H1 (cell line): ENCODE results near the gene HOOK1. TPM values are rescaled to one million over a fixed set of nuclear protein-coding genes. Genes with fewer than 3 reads are reported as not detected.

ENCODE experiments used
- CTCF ChIA-PET: fragments of 300-600 bp; sonication (Branson Sonifier 250); formaldehyde crosslinking; loops from one replicate; lab custom pipeline; 2021; ENCODE audit not compliant: partially characterized antibody; lab: Charles Lee
- POLR2A ChIA-PET: fragments of 300-600 bp; sonication (Branson Sonifier 250); formaldehyde crosslinking; loops from one replicate; lab custom pipeline; 2021; ENCODE audit warnings: inconsistent platforms; ENCODE audit not compliant: partially characterized antibody; lab: Charles Lee
- DNase-seq, 2 experiments: peaks; one replicate each; pipeline versions ENCODE4 v3.0.0 to v3.0.0-alpha.2; 2010 to 2022; ENCODE audit warnings: low spot score in 2 of 2, low read depth in 1 of 2, mixed read lengths in 1 of 2
- FAIRE-seq: peaks from 2 replicates; lab custom pipeline; 2011; peaks lifted over from hg19 to GRCh38; lab: Jason Lieb, UNC
- H2AFZ ChIP-seq: 2 replicates; pipeline ENCODE4 v1.8.1; 2012; ENCODE audit warnings: low read length, inconsistent platforms
- H2AK5ac ChIP-seq: 2 replicates; pipeline ENCODE4 v1.6.1; 2013; ENCODE audit warnings: low read depth, low read length
- H2BK120ac ChIP-seq: replicated peaks from 2 replicates; pipeline ENCODE3; 2013; ENCODE audit warnings: low read depth, low read length, inconsistent platforms
- H2BK12ac ChIP-seq: 2 replicates; pipeline ENCODE4 v1.6.1; 2013; ENCODE audit warnings: low read depth, low read length
- H2BK15ac ChIP-seq: 2 replicates; pipeline ENCODE4 v1.6.1; 2013; ENCODE audit warnings: low read length
- H2BK20ac ChIP-seq: 2 replicates; pipeline ENCODE4 v1.6.1; 2013; ENCODE audit warnings: low read length
- H2BK5ac ChIP-seq: 2 replicates; pipeline ENCODE4 v1.6.1; 2013; ENCODE audit warnings: low read depth, low read length
- H3K14ac ChIP-seq: 2 replicates; pipeline ENCODE4 v1.6.1; 2013; ENCODE audit warnings: inconsistent platforms; ENCODE audit not compliant: insufficient read length
- H3K18ac ChIP-seq: 2 replicates; pipeline ENCODE4 v1.6.1; 2013; ENCODE audit warnings: low read length; ENCODE audit errors: extremely low read depth
- H3K23ac ChIP-seq: 2 replicates; pipeline ENCODE4 v1.6.1; 2013; ENCODE audit warnings: inconsistent platforms; ENCODE audit not compliant: insufficient read length
- H3K23me2 ChIP-seq: 2 replicates; pipeline ENCODE4 v1.6.1; 2013; ENCODE audit warnings: low read depth, low read length
- H3K27ac ChIP-seq: 2 replicates; pipeline ENCODE4 v1.6.1; 2011; ENCODE audit warnings: low read depth, low read length, inconsistent platforms
- H3K27me3 ChIP-seq, 4 experiments: replicated peaks in 1 of 4; 1 replicate in 1 of 4; 2 replicates in 3 of 4; pipeline versions ENCODE4 v1.6.1 to v1.8.1; 2011 to 2013; ENCODE audit warnings: low read length in 3 of 4, mild to moderate bottlenecking in 3 of 4, inconsistent platforms in 2 of 4, mixed read lengths in 2 of 4, moderate library complexity in 1 of 4; ENCODE audit not compliant: control insufficient read depth in 3 of 4, insufficient read depth in 3 of 4; ENCODE audit errors: extremely low read depth in 1 of 4
- H3K36me3 ChIP-seq, 4 experiments: 2 replicates each; pipeline versions ENCODE4 v1.6.1 to v1.8.1; 2011 to 2013; ENCODE audit warnings: mild to moderate bottlenecking in 4 of 4, low read length in 3 of 4, moderate library complexity in 2 of 4, control low read depth in 1 of 4, inconsistent platforms in 1 of 4; ENCODE audit not compliant: insufficient read depth in 4 of 4, control insufficient read depth in 2 of 4
- H3K4ac ChIP-seq: replicated peaks from 2 replicates; pipeline ENCODE3; 2013; ENCODE audit warnings: low read length, low read depth, mixed read lengths, inconsistent platforms; ENCODE audit not compliant: insufficient read length
- H3K4me1 ChIP-seq, 4 experiments: replicated peaks in 1 of 4; 1 replicate in 1 of 4; 2 replicates in 3 of 4; pipeline versions ENCODE4 v1.6.1 to v1.8.1; 2011 to 2013; ENCODE audit warnings: low read length in 3 of 4, inconsistent platforms in 2 of 4, mixed read lengths in 1 of 4; ENCODE audit not compliant: insufficient read depth in 4 of 4, control insufficient read depth in 3 of 4
- H3K4me2 ChIP-seq, 2 experiments: 2 replicates each; pipeline versions ENCODE4 v1.6.1 to v1.8.1; 2011 to 2013; ENCODE audit warnings: low read depth in 2 of 2, low read length in 2 of 2, control low read depth in 1 of 2, inconsistent platforms in 1 of 2, mild to moderate bottlenecking in 1 of 2; ENCODE audit not compliant: insufficient read depth in 1 of 2
- H3K4me3 ChIP-seq, 4 experiments: fragments of 200-600, 300-600 bp in 1 of 4; sonication (generic), shearing (Covaris generic), sonication (Bioruptor Twin) in 1 of 4; 2 replicates each; pipeline versions ENCODE4 v1.5.1 to v1.8.1; 2011 to 2016; ENCODE audit warnings: low read length in 4 of 4, low read depth in 3 of 4, control low read depth in 2 of 4, inconsistent platforms in 2 of 4, mild to moderate bottlenecking in 2 of 4, mixed read lengths in 1 of 4, moderate library complexity in 1 of 4; ENCODE audit not compliant: insufficient read depth in 2 of 4; ENCODE audit errors: extremely low read depth in 1 of 4
- H3K56ac ChIP-seq: replicated peaks from 2 replicates; pipeline ENCODE3; 2013; ENCODE audit warnings: low read depth, mild to moderate bottlenecking, mixed read lengths, low read length, inconsistent platforms; ENCODE audit not compliant: insufficient read length
- H3K79me1 ChIP-seq: 2 replicates; pipeline ENCODE4 v1.6.1; 2013; ENCODE audit warnings: low read depth, low read length, control low read depth
- H3K79me2 ChIP-seq, 2 experiments: 2 replicates each; pipeline versions ENCODE4 v1.6.1 to v1.8.1; 2012 to 2013; ENCODE audit warnings: low read length in 2 of 2, mild to moderate bottlenecking in 2 of 2, inconsistent platforms in 1 of 2; ENCODE audit not compliant: insufficient read depth in 2 of 2, control insufficient read depth in 1 of 2
- H3K9ac ChIP-seq, 4 experiments: replicated peaks in 1 of 4; 1 replicate in 1 of 4; 2 replicates in 3 of 4; pipeline versions ENCODE4 v1.6.1 to v1.8.1; 2011 to 2013; ENCODE audit warnings: low read depth in 3 of 4, low read length in 3 of 4, control low read depth in 2 of 4, mild to moderate bottlenecking in 2 of 4, moderate library complexity in 2 of 4, inconsistent platforms in 1 of 4; ENCODE audit errors: extremely low read depth in 1 of 4
- H3K9me3 ChIP-seq, 2 experiments: 2 replicates each; pipeline versions ENCODE4 v1.6.1 to v1.8.1; 2012 to 2013; ENCODE audit warnings: mild to moderate bottlenecking in 2 of 2, moderate library complexity in 2 of 2, control low read depth in 1 of 2, inconsistent platforms in 1 of 2, low read depth in 1 of 2, low read length in 1 of 2, mixed read lengths in 1 of 2; ENCODE audit not compliant: insufficient read depth in 2 of 2
- H4K20me1 ChIP-seq, 2 experiments: replicated peaks in 1 of 2; 2 replicates each; pipeline versions ENCODE3 to v1.8.1; 2011 to 2013; ENCODE audit warnings: inconsistent platforms in 2 of 2, low read length in 2 of 2, mild to moderate bottlenecking in 1 of 2; ENCODE audit not compliant: insufficient read depth in 2 of 2, control insufficient read depth in 1 of 2
- H4K5ac ChIP-seq: 2 replicates; pipeline ENCODE4 v1.6.1; 2013; ENCODE audit warnings: low read length, low read depth, mixed read lengths, inconsistent platforms; ENCODE audit not compliant: insufficient read length
- H4K8ac ChIP-seq: 2 replicates; pipeline ENCODE4 v1.8.0; 2013; ENCODE audit warnings: mild to moderate bottlenecking, moderate library complexity, low read length, inconsistent platforms; ENCODE audit not compliant: insufficient read depth; ENCODE audit errors: extremely low read depth
- H4K91ac ChIP-seq: replicated peaks from 2 replicates; pipeline ENCODE3; 2013; ENCODE audit warnings: low read length, mixed read lengths, inconsistent platforms; ENCODE audit not compliant: insufficient read length
- FOSL1 ChIP-seq: IDR thresholded peaks from 2 replicates; pipeline ENCODE4 v1.6.1; 2011; ENCODE audit warnings: mild to moderate bottlenecking, low read depth, low read length, moderate library complexity; ENCODE audit not compliant: insufficient read depth
- PHF8 ChIP-seq: fragments of 200-600 bp; sonication (generic); conservative IDR thresholded peaks from 2 replicates; pipeline ENCODE4 v1.7.1; 2012; ENCODE audit warnings: low read depth, mild to moderate bottlenecking, inconsistent platforms, low read length, moderate library complexity
- RBBP5 ChIP-seq: IDR thresholded peaks from 2 replicates; pipeline ENCODE4 v1.7.1; 2012; ENCODE audit warnings: low read depth, mild to moderate bottlenecking, inconsistent platforms, low read length, moderate library complexity, borderline replicate concordance
- SUZ12 ChIP-seq: fragments of 200-600 bp; sonication (generic); IDR thresholded peaks from 2 replicates; pipeline ENCODE4 v1.6.1; 2012; ENCODE audit warnings: mild to moderate bottlenecking, inconsistent platforms, low read length, moderate library complexity, mixed read lengths
- WGBS, 2 experiments: shearing (Covaris generic) in 1 of 2; methylation state at CpG; one replicate each; pipeline versions ENCODE4 v1.1.6 to v1.1.7; 2013 to 2015; ENCODE audit warnings: low lambda C conversion rate in 2 of 2, mixed read lengths in 2 of 2, inconsistent platforms in 1 of 2, low coverage in 1 of 2, missing lambda C conversion rate in 1 of 2; ENCODE audit not compliant: insufficient replicate concordance in 2 of 2, insufficient coverage in 1 of 2, insufficient read length in 1 of 2; ENCODE audit errors: extremely low coverage in 1 of 2, missing lambda C conversion rate in 1 of 2; 5-methylcytosine and 5-hydroxymethylcytosine counted together
- polyA plus RNA-seq, 7 experiments: library from polyadenylated mRNA; depleted of rRNA in 3 of 7; stranded (reverse) in 5 of 7; unstranded in 2 of 7; fragments of >200 nt in 5 of 7; fragments of 200-250 nt in 2 of 7; gene quantifications; 1 replicate in 5 of 7; 2 replicates in 1 of 7; 4 replicates in 1 of 7; pipeline versions ENCODE4 v1.2.1 to v1.2.3, GENCODE V29; 2011 to 2013; ENCODE audit warnings: missing spikeins in 2 of 7, mixed read lengths in 2 of 7
- total RNA-seq: library from RNA; stranded (reverse); fragmentation: NEBNext Ultra II Directional; extraction: Animal tissue kit (Norgen Biotek cat#: 25700); gene quantifications from 2 replicates; pipeline ENCODE4 v1.2.1, GENCODE V29; 2021
- TF ChIP-seq, protein P1 (sequence below), 3 experiments: IDR thresholded peaks; 1 replicate in 2 of 3; 2 replicates in 1 of 3; pipeline versions ENCODE4 v1.5.1 to v1.6.1; 2011; ENCODE audit warnings: low read length in 3 of 3, mild to moderate bottlenecking in 3 of 3, inconsistent platforms in 2 of 3, low read depth in 1 of 3, moderate library complexity in 1 of 3; ENCODE audit not compliant: insufficient read depth in 1 of 3; ENCODE audit errors: control extremely low read depth in 1 of 3

The HOOK1 gene
- total and polyA plus RNA-seq, 2 of the 8 experiments (the other 6 are each of a cell fraction or from before 2014, with no cell fraction given), result 5.6 to 34.5 TPM

DNA sequence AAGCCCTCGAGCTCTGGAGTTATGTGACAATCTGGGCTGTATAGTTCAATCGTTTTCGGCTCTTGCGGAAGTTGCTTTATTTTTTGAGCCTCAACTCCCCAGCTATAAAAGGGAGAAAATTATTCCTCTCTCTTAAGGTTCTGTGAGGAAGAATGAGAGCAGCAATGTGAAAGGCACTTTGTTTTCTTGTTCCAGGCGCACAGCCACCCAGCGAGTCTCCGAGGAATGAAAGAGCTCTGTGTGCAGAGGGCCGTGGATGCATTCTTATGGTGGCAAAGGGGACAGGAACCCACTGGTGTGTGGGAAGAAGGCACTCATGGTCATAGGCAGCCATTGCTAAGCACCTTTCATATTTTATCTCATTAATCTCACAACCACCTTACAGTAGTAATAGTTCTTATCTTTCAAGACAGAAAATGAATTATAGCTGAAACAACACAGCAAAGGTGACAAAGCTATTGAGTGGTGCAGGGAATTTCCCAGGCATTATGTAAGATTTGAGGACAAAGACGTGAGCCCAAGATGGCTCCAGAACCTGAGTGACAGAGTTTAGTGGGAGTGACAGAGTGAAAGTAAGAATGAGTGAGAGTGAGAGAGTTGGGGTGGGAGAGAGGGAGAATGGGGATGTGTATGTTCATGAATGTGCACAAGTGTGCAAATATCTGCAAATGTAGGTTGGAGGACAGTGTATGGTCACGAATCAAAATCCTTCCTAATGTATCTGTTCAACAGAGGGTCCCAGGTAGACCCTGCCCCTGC is 102.5 kb downstream of the HOOK1 start:
- no peaks in the 10 kb centered on the region for H3K79me1 ChIP-seq
- H3K23me2 ChIP-seq, result peaks cover 2% of the 10 kb centered on the region; the same call in 1 of the 2 replicates
- H3K4me2 ChIP-seq, result no peak overlapping the region
- no peak overlapping the region for H4K8ac ChIP-seq
- no peak overlapping the region for H3K4ac ChIP-seq
- H3K4me3 ChIP-seq, result no peak overlapping the region
- CTCF ChIA-PET, result interaction anchor here (0.8 to 3.2 kb wide), 6 partner anchors 14 to 39 kb away, joined by 4 to 20 read pairs (median 4); no protein-coding TSS in a partner anchor
- no peak overlapping the region for H2BK12ac ChIP-seq
- no peak overlapping the region for H2AFZ ChIP-seq
- H3K27me3 ChIP-seq, result no peaks in the 10 kb centered on the region
- H3K23ac ChIP-seq, result no peak overlapping the region
- H3K4me1 ChIP-seq, result no peaks in the 10 kb centered on the region
- H4K91ac ChIP-seq, result no peak overlapping the region
- H4K20me1 ChIP-seq, result no peaks in the 10 kb centered on the region
- H2BK120ac ChIP-seq, result no peak overlapping the region
- no peak overlapping the region for H2BK20ac ChIP-seq
- H3K27ac ChIP-seq, result no peak overlapping the region
- H3K9ac ChIP-seq, result no peak overlapping the region
- no peak for TF ChIP-seq PHF8
- no peak for TF ChIP-seq SUZ12
- no peak for TF ChIP-seq RBBP5
- TF ChIP-seq FOSL1, result no peak
- TF ChIP-seq, protein P1, sequence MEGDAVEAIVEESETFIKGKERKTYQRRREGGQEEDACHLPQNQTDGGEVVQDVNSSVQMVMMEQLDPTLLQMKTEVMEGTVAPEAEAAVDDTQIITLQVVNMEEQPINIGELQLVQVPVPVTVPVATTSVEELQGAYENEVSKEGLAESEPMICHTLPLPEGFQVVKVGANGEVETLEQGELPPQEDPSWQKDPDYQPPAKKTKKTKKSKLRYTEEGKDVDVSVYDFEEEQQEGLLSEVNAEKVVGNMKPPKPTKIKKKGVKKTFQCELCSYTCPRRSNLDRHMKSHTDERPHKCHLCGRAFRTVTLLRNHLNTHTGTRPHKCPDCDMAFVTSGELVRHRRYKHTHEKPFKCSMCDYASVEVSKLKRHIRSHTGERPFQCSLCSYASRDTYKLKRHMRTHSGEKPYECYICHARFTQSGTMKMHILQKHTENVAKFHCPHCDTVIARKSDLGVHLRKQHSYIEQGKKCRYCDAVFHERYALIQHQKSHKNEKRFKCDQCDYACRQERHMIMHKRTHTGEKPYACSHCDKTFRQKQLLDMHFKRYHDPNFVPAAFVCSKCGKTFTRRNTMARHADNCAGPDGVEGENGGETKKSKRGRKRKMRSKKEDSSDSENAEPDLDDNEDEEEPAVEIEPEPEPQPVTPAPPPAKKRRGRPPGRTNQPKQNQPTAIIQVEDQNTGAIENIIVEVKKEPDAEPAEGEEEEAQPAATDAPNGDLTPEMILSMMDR (IDR thresholded peaks at IDR 0.05; ENCODE audit: control extremely low read depth in 1 of 3, insufficient read depth in 1 of 3, low read depth in 1 of 3, low read length in 3 of 3), result no peak
- FAIRE-seq, result no peak
- H3K14ac ChIP-seq, result no peak overlapping the region
- H2AK5ac ChIP-seq, result no peak overlapping the region
- 94% methylated on average over 10 of the region's 10 CpGs; no CpG with 5 or more reads in 1 of the 2 experiments for WGBS, 2 experiments
- no peak overlapping the region for H3K18ac ChIP-seq
- H3K79me2 ChIP-seq, result no peaks in the 10 kb centered on the region
- H2BK5ac ChIP-seq, result no peak overlapping the region
- no peak overlapping the region for H4K5ac ChIP-seq
- DNase-seq, result no peak
- no peak overlapping the region for H3K56ac ChIP-seq
- no peak overlapping the region for H2BK15ac ChIP-seq
- no peaks in the 10 kb centered on the region for H3K9me3 ChIP-seq
- POLR2A ChIA-PET, result no interaction called here
- H3K36me3 ChIP-seq, result no peaks in the 10 kb centered on the region
